GM21786 (cell line): ENCODE data around the gene PER2.

Experiments used
- ATAC-seq: cut with Tn5 transposase; IDR thresholded peaks from one replicate; pipeline ENCODE4 v1.9.1; 2021; ENCODE audit not compliant: unreplicated experiment

PER2 gene

GRCh38 chr2:238235856-238236255 is 52.6 kb downstream of the PER2 start:
- no peak for ATAC-seq

GRCh38 chr2:238235331-238235732 is 53.1 kb downstream of the PER2 start:
- no peak for ATAC-seq

- ATAC-seq = no peak
These were observed 54.8 kb downstream of the PER2 start for GRCh38 chr2:238233625-238234024.

GRCh38 chr2:238231809-238232208 is 56.6 kb downstream of the PER2 start:
- no peak for ATAC-seq

- ATAC-seq = peak; percentile 64
These were observed 57.1 kb downstream of the PER2 start for GRCh38 chr2:238231251-238231793.

- ATAC-seq = no peak
These were observed 57.7 kb downstream of the PER2 start for GRCh38 chr2:238230699-238231098.

- ATAC-seq = no peak
These were observed 59.7 kb downstream of the PER2 start for GRCh38 chr2:238228700-238229099.

- ATAC-seq = no peak
These were observed 60.8 kb downstream of the PER2 start for GRCh38 chr2:238227587-238228032.

- no peak for ATAC-seq
These were observed 61.5 kb downstream of the PER2 start for GRCh38 chr2:238226698-238227586.

- no peak for ATAC-seq
These were observed 62.3 kb downstream of the PER2 start for GRCh38 chr2:238225911-238226697.

GRCh38 chr2:238225121-238225520 is 63.3 kb downstream of the PER2 start:
- ATAC-seq = no peak

GRCh38 chr2:238224356-238225035 is 63.9 kb downstream of the PER2 start:
- ATAC-seq = no peak

- ATAC-seq = no peak
These were observed 67.4 kb downstream of the PER2 start for GRCh38 chr2:238220892-238221521.

- no peak for ATAC-seq
These were observed 68.0 kb downstream of the PER2 start for GRCh38 chr2:238220274-238220891.

- ATAC-seq = no peak
These were observed 71.7 kb downstream of the PER2 start for GRCh38 chr2:238216651-238217184.

- no peak for ATAC-seq
These were observed 81.4 kb downstream of the PER2 start for GRCh38 chr2:238207006-238207405.

GRCh38 chr2:238203973-238204683 is 84.3 kb downstream of the PER2 start:
- peak; percentile 11 for ATAC-seq

- peak; percentile 95 for ATAC-seq
These were observed 85.1 kb downstream of the PER2 start, which contains the start of gene ILKAP for GRCh38 chr2:238203094-238203972. TSS of gene ILKAP (minus strand) at chr2:238203695. CDS start at chr2:238203553, 142 bp downstream.
